ENCODE results near the gene TRMT44.

- no peak for TF ChIP-seq CTCF (conservative IDR thresholded peaks at IDR 0.05)
- TF ChIP-seq EZH2 (IDR thresholded peaks at IDR 0.05; ENCODE audit: low read depth), result no peak
These were observed 33.3 kb upstream of the TRMT44 start for GRCh38 chr4:8407316-8407715.

Measured in PC-9 (cell line).